ENCODE data around the gene USP47.

DNA sequence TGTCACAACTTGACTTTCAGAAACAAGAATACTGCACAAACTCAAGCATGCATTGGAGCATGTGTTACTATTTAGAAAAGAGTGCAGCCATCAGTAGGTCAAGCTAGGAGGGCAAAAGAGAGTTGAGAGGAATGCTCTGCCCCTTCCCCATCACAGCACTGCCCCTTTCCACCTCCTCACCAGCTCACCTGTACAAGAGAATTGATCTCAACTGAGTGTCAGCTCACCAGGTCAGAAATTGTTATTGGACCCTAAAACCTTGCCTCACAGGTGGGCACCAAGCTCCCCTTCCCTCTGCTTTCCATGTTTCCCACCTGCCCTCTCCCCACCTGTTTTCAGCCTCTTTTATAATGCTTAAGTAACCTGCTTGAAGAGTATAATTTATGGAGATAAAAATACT is 117.8 kb downstream of the USP47 start:
- TF ChIP-seq, protein P1, sequence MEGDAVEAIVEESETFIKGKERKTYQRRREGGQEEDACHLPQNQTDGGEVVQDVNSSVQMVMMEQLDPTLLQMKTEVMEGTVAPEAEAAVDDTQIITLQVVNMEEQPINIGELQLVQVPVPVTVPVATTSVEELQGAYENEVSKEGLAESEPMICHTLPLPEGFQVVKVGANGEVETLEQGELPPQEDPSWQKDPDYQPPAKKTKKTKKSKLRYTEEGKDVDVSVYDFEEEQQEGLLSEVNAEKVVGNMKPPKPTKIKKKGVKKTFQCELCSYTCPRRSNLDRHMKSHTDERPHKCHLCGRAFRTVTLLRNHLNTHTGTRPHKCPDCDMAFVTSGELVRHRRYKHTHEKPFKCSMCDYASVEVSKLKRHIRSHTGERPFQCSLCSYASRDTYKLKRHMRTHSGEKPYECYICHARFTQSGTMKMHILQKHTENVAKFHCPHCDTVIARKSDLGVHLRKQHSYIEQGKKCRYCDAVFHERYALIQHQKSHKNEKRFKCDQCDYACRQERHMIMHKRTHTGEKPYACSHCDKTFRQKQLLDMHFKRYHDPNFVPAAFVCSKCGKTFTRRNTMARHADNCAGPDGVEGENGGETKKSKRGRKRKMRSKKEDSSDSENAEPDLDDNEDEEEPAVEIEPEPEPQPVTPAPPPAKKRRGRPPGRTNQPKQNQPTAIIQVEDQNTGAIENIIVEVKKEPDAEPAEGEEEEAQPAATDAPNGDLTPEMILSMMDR (IDR thresholded peaks at IDR 0.05 in 4 of 5, conservative IDR thresholded peaks at IDR 0.05 in 1 of 5): no peak
- no peak for TF ChIP-seq POLR2A (IDR thresholded peaks at IDR 0.05)

Data from gastrocnemius medialis (tissue), 4 donors.